ENCODE results near the gene ATG13. TPM values are rescaled to one million over a fixed set of nuclear protein-coding genes. Genes with fewer than 3 reads are reported as not detected.
A peak's percentile ranks its signal among the peaks of the same experiment; 100 is the strongest.

ATG13 gene
- 39.0 TPM for total RNA-seq

- peak within 1 kb of the TSS; percentile 73 to 89 for H3K4me3 ChIP-seq
- TF ChIP-seq POLR2A (IDR thresholded peaks at IDR 0.05) (peak in 1 of 2 donors; percentile 15), CTCF (IDR thresholded peaks at IDR 0.05) (peak in 2 of 3 experiments; percentile 63 to 84), POLR2AphosphoS5 (IDR thresholded peaks at IDR 0.05; ENCODE audit: insufficient read depth in 1 of 2, low read depth in 1 of 2) (peak in 1 of 2 donors; percentile 48)
- DNase-seq (ENCODE audit: extremely low spot score in 2 of 2), result peak in 1 of 2 donors; percentile 89
- H3K27me3 ChIP-seq, result no peaks in the 10 kb centered on the region
- intact Hi-C loops (cut with DNase I), result loop anchor here (5.0 to 10.0 kb wide), 2 partner anchors 90 to 233 kb away; partner anchors contain the start of gene MDK
- H3K4me1 ChIP-seq, result peaks cover 30% of the 10 kb centered on the region
- peaks cover 0 to 3% of the 10 kb centered on the region in 2 donors for H3K36me3 ChIP-seq
- peak within 1 kb of the TSS; percentile 89 for H3K27ac ChIP-seq
- H3K9me3 ChIP-seq, result no peaks in the 10 kb centered on the region
Observed at GRCh38 chr11:46617134-46617971, at the start of gene ATG13, which contains the start of gene HARBI1. ATG13 (plus strand) TSS chr11:46617553; CDS start chr11:46644292, 26,739 bp downstream. HARBI1 (minus strand) TSS chr11:46617227; CDS start chr11:46616237, 990 bp downstream.

- intact Hi-C loops (cut with DNase I), result no loop called here
- no peaks in the 10 kb centered on the region for H3K9me3 ChIP-seq
- no peak for TF ChIP-seq POLR2AphosphoS5 (IDR thresholded peaks at IDR 0.05; ENCODE audit: insufficient read depth in 1 of 2, low read depth in 1 of 2)
- no peak for TF ChIP-seq CTCF (IDR thresholded peaks at IDR 0.05)
- no peak for TF ChIP-seq POLR2A (IDR thresholded peaks at IDR 0.05)
- no peaks in the 10 kb centered on the region for H3K36me3 ChIP-seq
- no peak overlapping the region for H3K27ac ChIP-seq
- no peaks in the 10 kb centered on the region for H3K27me3 ChIP-seq
- DNase-seq (ENCODE audit: extremely low spot score in 2 of 2), result no peak
- peaks cover 22% of the 10 kb centered on the region for H3K4me1 ChIP-seq
- H3K4me3 ChIP-seq, result no peak overlapping the region
Observed at GRCh38 chr11:46570790-46571398, 46.5 kb upstream of the ATG13 start.

- H3K4me1 ChIP-seq, result peaks cover 31% of the 10 kb centered on the region
Observed at GRCh38 chr11:46574656-46575055, 42.7 kb upstream of the ATG13 start.

GRCh38 chr11:46577058-46577457 is 40.3 kb upstream of the ATG13 start:
- intact Hi-C loops (cut with DNase I), result no loop called here
- no peak overlapping the region for H3K4me3 ChIP-seq
- H3K4me1 ChIP-seq, result peaks cover 16% of the 10 kb centered on the region
- H3K9me3 ChIP-seq, result no peaks in the 10 kb centered on the region
- H3K36me3 ChIP-seq, result no peaks in the 10 kb centered on the region
- DNase-seq (ENCODE audit: extremely low spot score in 2 of 2), result no peak
- H3K27me3 ChIP-seq, result no peaks in the 10 kb centered on the region
- TF ChIP-seq POLR2A (IDR thresholded peaks at IDR 0.05) (no peak), POLR2AphosphoS5 (IDR thresholded peaks at IDR 0.05; ENCODE audit: insufficient read depth in 1 of 2, low read depth in 1 of 2) (no peak), CTCF (IDR thresholded peaks at IDR 0.05) (no peak)
- no peak overlapping the region for H3K27ac ChIP-seq

More at GRCh38 chr11:46574656-46575055, 42.7 kb upstream of the ATG13 start:
- DNase-seq (ENCODE audit: extremely low spot score in 2 of 2), result no peak
- intact Hi-C loops (cut with DNase I), result no loop called here
- Histone ChIP-seq H3K9me3 (no peaks in the 10 kb centered on the region), H3K27me3 (no peaks in the 10 kb centered on the region), H3K36me3 (no peaks in the 10 kb centered on the region), H3K4me3 (no peak overlapping the region), H3K27ac (no peak overlapping the region)
- no peak for TF ChIP-seq CTCF (IDR thresholded peaks at IDR 0.05)
- TF ChIP-seq POLR2A (IDR thresholded peaks at IDR 0.05), result no peak
- TF ChIP-seq POLR2AphosphoS5 (IDR thresholded peaks at IDR 0.05; ENCODE audit: insufficient read depth in 1 of 2, low read depth in 1 of 2), result no peak
